ENCODE results near the gene RAB3GAP2. TPM values are rescaled to one million over a fixed set of nuclear protein-coding genes. Genes with fewer than 3 reads are reported as not detected.
"Not testable (repeated sequence)": the region's sequence is repeated elsewhere in the genome, so short reads cannot be mapped to it uniquely, and the experiment has no call there.

Gene RAB3GAP2
- total RNA-seq, 6 experiments from 2014 or later: 13.3 to 20.4 (median 18.4) TPM

GRCh38 chr1:220243947-220244346 is 28.3 kb downstream of the RAB3GAP2 start:
- H3K27me3 ChIP-seq: no peaks in the 10 kb centered on the region
- intact Hi-C loops (cut with DNase I): no loop called here
- TF ChIP-seq POLR2A (IDR thresholded peaks at IDR 0.05) (no peak), CTCF (IDR thresholded peaks at IDR 0.05) (no peak)
- H3K36me3 ChIP-seq: peaks cover 0 to 1% (median 0%) of the 10 kb centered on the region in 4 donors
- no peaks in the 10 kb centered on the region for H3K4me1 ChIP-seq
- H3K9me3 ChIP-seq: no peaks in the 10 kb centered on the region
- no peak overlapping the region for H3K27ac ChIP-seq
- ATAC-seq: no peak
- 82% methylated on average over 2 of the region's 2 CpGs for WGBS (ENCODE audit: insufficient coverage, low coverage, low lambda C conversion rate, missing lambda C conversion rate)
- no peak for DNase-seq
- no peak overlapping the region for H3K4me3 ChIP-seq

- Histone ChIP-seq H3K4me3 (no peak overlapping the region), H3K4me1 (no peaks in the 10 kb centered on the region), H3K36me3 (no peaks in the 10 kb centered on the region), H3K27me3 (no peaks in the 10 kb centered on the region), H3K9me3 (no peaks in the 10 kb centered on the region), H3K27ac (no peak overlapping the region)
- DNase-seq (no peak), ATAC-seq (no peak)
- WGBS (ENCODE audit: insufficient coverage, low coverage, low lambda C conversion rate, missing lambda C conversion rate): 69% methylated on average over 2 of the region's 2 CpGs
- TF ChIP-seq CTCF (IDR thresholded peaks at IDR 0.05) (no peak), POLR2A (IDR thresholded peaks at IDR 0.05) (no peak)
- intact Hi-C loops (cut with DNase I): no loop called here
Measured at GRCh38 chr1:220241072-220241663, 31.1 kb downstream of the RAB3GAP2 start.

- Histone ChIP-seq H3K36me3 (no peaks in the 10 kb centered on the region), H3K27me3 (no peaks in the 10 kb centered on the region), H3K27ac (no peak overlapping the region), H3K4me1 (no peaks in the 10 kb centered on the region), H3K9me3 (no peaks in the 10 kb centered on the region), H3K4me3 (no peak overlapping the region)
- intact Hi-C loops (cut with DNase I): no loop called here
- DNase-seq: no peak
- no peak for ATAC-seq
- TF ChIP-seq CTCF (IDR thresholded peaks at IDR 0.05): no peak
- TF ChIP-seq POLR2A (IDR thresholded peaks at IDR 0.05): no peak
- 100% methylated on average over 3 of the region's 3 CpGs for WGBS (ENCODE audit: insufficient coverage, low coverage, low lambda C conversion rate, missing lambda C conversion rate)
Measured at GRCh38 chr1:220239966-220240365, 32.3 kb downstream of the RAB3GAP2 start.

GRCh38 chr1:220239213-220239612 is 33.0 kb downstream of the RAB3GAP2 start:
- WGBS (ENCODE audit: insufficient coverage, low coverage, low lambda C conversion rate, missing lambda C conversion rate): 89% methylated on average over 2 of the region's 5 CpGs
- intact Hi-C loops (cut with DNase I): no loop called here
- no peaks in the 10 kb centered on the region for H3K4me1 ChIP-seq
- no peak for DNase-seq
- no peaks in the 10 kb centered on the region for H3K27me3 ChIP-seq
- H3K4me3 ChIP-seq: no peak overlapping the region
- ATAC-seq: no peak
- TF ChIP-seq CTCF (IDR thresholded peaks at IDR 0.05) (no peak), POLR2A (IDR thresholded peaks at IDR 0.05) (no peak)
- no peak overlapping the region for H3K27ac ChIP-seq
- H3K36me3 ChIP-seq: no peaks in the 10 kb centered on the region
- H3K9me3 ChIP-seq: no peaks in the 10 kb centered on the region

GRCh38 chr1:220236278-220236677 is 36.0 kb downstream of the RAB3GAP2 start:
- H3K27ac ChIP-seq; ATAC-seq; H3K9me3 ChIP-seq; DNase-seq; H3K4me1 ChIP-seq; H3K4me3 ChIP-seq; H3K36me3 ChIP-seq; H3K27me3 ChIP-seq; intact Hi-C loops (cut with DNase I): not testable (repeated sequence)
- 96% methylated on average over 9 of the region's 9 CpGs for WGBS (ENCODE audit: insufficient coverage, low coverage, low lambda C conversion rate, missing lambda C conversion rate)

Data from right lobe of liver (tissue), 6 donors.